T-helper 2 cell treated with Interferon-gamma antibody and Interleukin-4, amounts not matched to agents 5 μg/mL and 100 μg/mL, for 36 hours (primary cell): Measurements from ENCODE around the gene BAIAP3.

Source experiments
- DNase-seq: peaks from one replicate; pipeline ENCODE4 v3.0.0; 2021; ENCODE audit warnings: low spot score
- H3K27ac Mint-ChIP-seq: one replicate; pipeline ENCODE4 v1.8.0; 2021; ENCODE audit warnings: mild to moderate bottlenecking, mixed read lengths
- H3K27me3 Mint-ChIP-seq: one replicate; pipeline ENCODE4 v1.8.0; 2021; ENCODE audit warnings: low read depth, mixed read lengths
- H3K36me3 Mint-ChIP-seq: one replicate; pipeline ENCODE4 v1.8.0; 2021; ENCODE audit warnings: low read depth, mixed read lengths
- H3K4me1 Mint-ChIP-seq: one replicate; pipeline ENCODE4 v1.8.0; 2021; ENCODE audit warnings: low read depth, mixed read lengths
- H3K4me3 Mint-ChIP-seq: one replicate; pipeline ENCODE4 v1.8.0; 2022; ENCODE audit warnings: mild to moderate bottlenecking, moderate library complexity, mixed read lengths
- H3K9me3 Mint-ChIP-seq: one replicate; pipeline ENCODE4 v1.8.0; 2021; ENCODE audit warnings: mixed read lengths

The BAIAP3 gene

GRCh38 chr16:1317479-1318267 lies 15.8 kb upstream of the BAIAP3 start:
- H3K4me1 Mint-ChIP-seq: peaks cover under 1% of the 10 kb centered on the region
- peaks cover 57% of the 10 kb centered on the region for H3K36me3 Mint-ChIP-seq
- H3K9me3 Mint-ChIP-seq: no peaks in the 10 kb centered on the region
- DNase-seq: no peak
- H3K4me3 Mint-ChIP-seq: no peak overlapping the region
- no peaks in the 10 kb centered on the region for H3K27me3 Mint-ChIP-seq
- H3K27ac Mint-ChIP-seq: no peak overlapping the region

- Mint-ChIP-seq H3K4me3 (no peak overlapping the region), H3K4me1 (no peaks in the 10 kb centered on the region), H3K36me3 (peaks cover 55% of the 10 kb centered on the region), H3K27ac (no peak overlapping the region), H3K27me3 (no peaks in the 10 kb centered on the region), H3K9me3 (no peaks in the 10 kb centered on the region)
- DNase-seq: no peak
These were observed 15.2 kb upstream of the BAIAP3 start for GRCh38 chr16:1318268-1318545.

GRCh38 chr16:1319041-1319440 lies 14.4 kb upstream of the BAIAP3 start:
- H3K4me3 Mint-ChIP-seq: no peak overlapping the region
- H3K27me3 Mint-ChIP-seq: no peaks in the 10 kb centered on the region
- H3K36me3 Mint-ChIP-seq: peaks cover 59% of the 10 kb centered on the region
- DNase-seq: no peak
- no peaks in the 10 kb centered on the region for H3K9me3 Mint-ChIP-seq
- no peaks in the 10 kb centered on the region for H3K4me1 Mint-ChIP-seq
- no peak overlapping the region for H3K27ac Mint-ChIP-seq

GRCh38 chr16:1320097-1320496 lies 13.3 kb upstream of the BAIAP3 start:
- Mint-ChIP-seq H3K27ac (no peak overlapping the region), H3K4me1 (no peaks in the 10 kb centered on the region), H3K36me3 (peaks cover 55% of the 10 kb centered on the region), H3K27me3 (no peaks in the 10 kb centered on the region), H3K4me3 (no peak overlapping the region), H3K9me3 (no peaks in the 10 kb centered on the region)
- DNase-seq: no peak

- H3K36me3 Mint-ChIP-seq: peaks cover 51% of the 10 kb centered on the region
These were observed 12.7 kb upstream of the BAIAP3 start for GRCh38 chr16:1320658-1321240.

GRCh38 chr16:1322407-1322806 lies 11.0 kb upstream of the BAIAP3 start:
- DNase-seq: no peak
- H3K27me3 Mint-ChIP-seq: no peaks in the 10 kb centered on the region
- no peaks in the 10 kb centered on the region for H3K9me3 Mint-ChIP-seq
- no peak overlapping the region for H3K4me3 Mint-ChIP-seq
- no peaks in the 10 kb centered on the region for H3K4me1 Mint-ChIP-seq
- no peak overlapping the region for H3K27ac Mint-ChIP-seq
- peaks cover 38% of the 10 kb centered on the region for H3K36me3 Mint-ChIP-seq

More at GRCh38 chr16:1320658-1321240, 12.7 kb upstream of the BAIAP3 start:
- no peaks in the 10 kb centered on the region for H3K4me1 Mint-ChIP-seq
- no peak overlapping the region for H3K4me3 Mint-ChIP-seq
- no peaks in the 10 kb centered on the region for H3K27me3 Mint-ChIP-seq
- no peak for DNase-seq
- no peaks in the 10 kb centered on the region for H3K9me3 Mint-ChIP-seq
- no peak overlapping the region for H3K27ac Mint-ChIP-seq

- Mint-ChIP-seq H3K27ac (no peak overlapping the region), H3K27me3 (no peaks in the 10 kb centered on the region), H3K4me3 (no peak overlapping the region), H3K36me3 (peaks cover 27% of the 10 kb centered on the region), H3K9me3 (no peaks in the 10 kb centered on the region), H3K4me1 (no peaks in the 10 kb centered on the region)
- DNase-seq: no peak
These were observed 9.9 kb upstream of the BAIAP3 start for GRCh38 chr16:1323296-1324239.

- Mint-ChIP-seq H3K27ac (no peak overlapping the region), H3K4me3 (no peak overlapping the region), H3K4me1 (no peaks in the 10 kb centered on the region), H3K9me3 (no peaks in the 10 kb centered on the region), H3K27me3 (no peaks in the 10 kb centered on the region), H3K36me3 (peaks cover 22% of the 10 kb centered on the region)
- DNase-seq: no peak
These were observed 9.1 kb upstream of the BAIAP3 start for GRCh38 chr16:1324286-1324826.

- no peaks in the 10 kb centered on the region for H3K27me3 Mint-ChIP-seq
- no peaks in the 10 kb centered on the region for H3K9me3 Mint-ChIP-seq
- no peak overlapping the region for H3K4me3 Mint-ChIP-seq
- H3K36me3 Mint-ChIP-seq: peaks cover 13% of the 10 kb centered on the region
- no peaks in the 10 kb centered on the region for H3K4me1 Mint-ChIP-seq
- no peak overlapping the region for H3K27ac Mint-ChIP-seq
- DNase-seq: no peak
These were observed 8.2 kb upstream of the BAIAP3 start for GRCh38 chr16:1325261-1325660.

- Mint-ChIP-seq H3K27me3 (no peaks in the 10 kb centered on the region), H3K27ac (no peak overlapping the region), H3K36me3 (peaks cover 10% of the 10 kb centered on the region), H3K9me3 (no peaks in the 10 kb centered on the region), H3K4me3 (no peak overlapping the region), H3K4me1 (no peaks in the 10 kb centered on the region)
- no peak for DNase-seq
These were observed 7.6 kb upstream of the BAIAP3 start for GRCh38 chr16:1325673-1326371.

- no peaks in the 10 kb centered on the region for H3K9me3 Mint-ChIP-seq
- peaks cover 2% of the 10 kb centered on the region for H3K4me1 Mint-ChIP-seq
- DNase-seq: no peak
- no peak overlapping the region for H3K4me3 Mint-ChIP-seq
- H3K27ac Mint-ChIP-seq: no peak overlapping the region
- peaks cover 2% of the 10 kb centered on the region for H3K27me3 Mint-ChIP-seq
- H3K36me3 Mint-ChIP-seq: peaks cover 7% of the 10 kb centered on the region
These were observed 7.1 kb upstream of the BAIAP3 start for GRCh38 chr16:1326391-1326790.

GRCh38 chr16:1326946-1327618 lies 6.4 kb upstream of the BAIAP3 start:
- no peaks in the 10 kb centered on the region for H3K9me3 Mint-ChIP-seq
- H3K4me1 Mint-ChIP-seq: peaks cover 7% of the 10 kb centered on the region
- peaks cover 7% of the 10 kb centered on the region for H3K36me3 Mint-ChIP-seq
- H3K27me3 Mint-ChIP-seq: peaks cover 7% of the 10 kb centered on the region
- no peak overlapping the region for H3K4me3 Mint-ChIP-seq
- H3K27ac Mint-ChIP-seq: no peak overlapping the region
- DNase-seq: no peak

- DNase-seq: no peak
- H3K9me3 Mint-ChIP-seq: no peaks in the 10 kb centered on the region
- H3K27me3 Mint-ChIP-seq: peaks cover 12% of the 10 kb centered on the region
- no peak overlapping the region for H3K4me3 Mint-ChIP-seq
- H3K4me1 Mint-ChIP-seq: peaks cover 10% of the 10 kb centered on the region
- H3K36me3 Mint-ChIP-seq: peaks cover 4% of the 10 kb centered on the region
- no peak overlapping the region for H3K27ac Mint-ChIP-seq
These were observed 5.9 kb upstream of the BAIAP3 start for GRCh38 chr16:1327619-1327947.
